Mesothelial cell of epicardium (in vitro differentiated cells): Measurements from ENCODE around the gene SLC35E3. TPM values are rescaled to one million over a fixed set of nuclear protein-coding genes. Genes with fewer than 3 reads are reported as not detected.
A peak's percentile ranks its signal among the peaks of the same experiment; 100 is the strongest.
"Not testable (repeated sequence)": the region's sequence is repeated elsewhere in the genome, so short reads cannot be mapped to it uniquely, and the experiment has no call there.

ENCODE experiments used
- DNase-seq, 2 experiments: peaks; one replicate each; pipeline ENCODE4 v3.0.0; 2021; ENCODE audit warnings: low spot score in 2 of 2; ENCODE audit not compliant: unreplicated experiment in 2 of 2
- H3K27ac Mint-ChIP-seq: 2 replicates; pipeline ENCODE4 v1.8.0; 2021; ENCODE audit warnings: mixed read lengths
- H3K27me3 Mint-ChIP-seq: 2 replicates; pipeline ENCODE4 v1.8.0; 2021; ENCODE audit warnings: low read depth, mixed read lengths
- H3K36me3 Mint-ChIP-seq: 2 replicates; pipeline ENCODE4 v1.8.0; 2021; ENCODE audit warnings: mixed read lengths
- H3K4me1 Mint-ChIP-seq: 2 replicates; pipeline ENCODE4 v1.8.0; 2021; ENCODE audit warnings: mixed read lengths
- H3K4me3 Mint-ChIP-seq: 2 replicates; pipeline ENCODE4 v1.8.0; 2021; ENCODE audit warnings: mild to moderate bottlenecking, moderate library complexity, mixed read lengths
- H3K9me3 Mint-ChIP-seq: 2 replicates; pipeline ENCODE4 v1.8.0; 2021; ENCODE audit warnings: mixed read lengths
- CTCF ChIP-seq: fragments of 200-600 bp; sonication (generic); IDR thresholded peaks from one replicate; pipeline ENCODE4 v1.5.0; 2021; ENCODE audit warnings: antibody characterized with exemption; ENCODE audit not compliant: unreplicated experiment
- total RNA-seq: library from RNA; stranded (reverse); gene quantifications from 3 replicates; pipeline ENCODE4 v1.2.1, GENCODE V29; 2021

SLC35E3 gene
- total RNA-seq, 1 donor from 2014 or later = 12.3 TPM

GRCh38 chr12:68807576-68808387, 61.8 kb downstream of the SLC35E3 start, which contains the start of gene MDM2:
Gene MDM2, plus strand, starts transcription at chr12:68808177. Its CDS starts 301 bp downstream, at chr12:68808478.
- no peaks in the 10 kb centered on the region for H3K9me3 Mint-ChIP-seq
- no peaks in the 10 kb centered on the region for H3K27me3 Mint-ChIP-seq
- DNase-seq = peak; percentile 87 to 91
- H3K36me3 Mint-ChIP-seq = peaks cover 5% of the 10 kb centered on the region
- TF ChIP-seq CTCF = peak; percentile 64
- H3K4me3 Mint-ChIP-seq = peak within 1 kb of the TSS; percentile 89
- peaks cover 22% of the 10 kb centered on the region for H3K4me1 Mint-ChIP-seq
- peak within 1 kb of the TSS; percentile 97 for H3K27ac Mint-ChIP-seq

- TF ChIP-seq CTCF = no peak
- DNase-seq = peak; percentile 39 to 67
- Mint-ChIP-seq H3K4me1 (peaks cover 29% of the 10 kb centered on the region), H3K27ac (peak overlapping the region; percentile 97), H3K4me3 (peak overlapping the region; percentile 89), H3K27me3 (no peaks in the 10 kb centered on the region), H3K9me3 (no peaks in the 10 kb centered on the region), H3K36me3 (peaks cover 12% of the 10 kb centered on the region)
Observed at GRCh38 chr12:68808388-68809189, 62.6 kb downstream of the SLC35E3 start.

GRCh38 chr12:68809190-68810026, 63.4 kb downstream of the SLC35E3 start:
- no peak for TF ChIP-seq CTCF
- Mint-ChIP-seq H3K27me3 (no peaks in the 10 kb centered on the region), H3K4me1 (peaks cover 29% of the 10 kb centered on the region), H3K27ac (peak overlapping the region; percentile 97), H3K36me3 (peaks cover 12% of the 10 kb centered on the region), H3K4me3 (peak overlapping the region; percentile 89), H3K9me3 (no peaks in the 10 kb centered on the region)
- no peak for DNase-seq

GRCh38 chr12:68810027-68810389, 64.0 kb downstream of the SLC35E3 start:
- not testable (repeated sequence) for H3K9me3 Mint-ChIP-seq, H3K27ac Mint-ChIP-seq, H3K27me3 Mint-ChIP-seq, DNase-seq
- Mint-ChIP-seq H3K36me3 (peaks cover 12% of the 10 kb centered on the region), H3K4me3 (peak overlapping the region; percentile 89), H3K4me1 (peaks cover 32% of the 10 kb centered on the region)

- H3K36me3 Mint-ChIP-seq = peaks cover 16% of the 10 kb centered on the region
- H3K4me1 Mint-ChIP-seq = peaks cover 36% of the 10 kb centered on the region
- not testable (repeated sequence) for H3K27me3 Mint-ChIP-seq, H3K9me3 Mint-ChIP-seq, DNase-seq
- H3K27ac Mint-ChIP-seq = peak overlapping the region; percentile 50
- H3K4me3 Mint-ChIP-seq = peak overlapping the region; percentile 31
Observed at GRCh38 chr12:68811573-68811972, 65.6 kb downstream of the SLC35E3 start.

- Mint-ChIP-seq H3K4me1 (peaks cover 33% of the 10 kb centered on the region), H3K27ac (peak overlapping the region; percentile 64), H3K4me3 (peak overlapping the region; percentile 4), H3K9me3 (no peaks in the 10 kb centered on the region), H3K36me3 (peaks cover 23% of the 10 kb centered on the region), H3K27me3 (no peaks in the 10 kb centered on the region)
- no peak for DNase-seq
- no peak for TF ChIP-seq CTCF
Observed at GRCh38 chr12:68812553-68813241, 66.7 kb downstream of the SLC35E3 start.
